PFSK-1 (cell line): ENCODE results near the gene NGB.

Experiments
- POLR2AphosphoS5 ChIP-seq: IDR thresholded peaks from 2 replicates; pipeline ENCODE4 v1.6.1; 2012; ENCODE audit warnings: low read depth, mild to moderate bottlenecking, control low read depth, low read length, moderate library complexity
- TAF1 ChIP-seq: IDR thresholded peaks from 2 replicates; pipeline ENCODE4 v1.6.1; 2012; ENCODE audit warnings: low read length, control low read depth, borderline replicate concordance; ENCODE audit not compliant: insufficient read depth
- TF ChIP-seq, protein P1 (sequence below), 2 experiments: IDR thresholded peaks; 2 replicates each; pipeline versions ENCODE4 v1.6.1 to v1.8.0; 2011 to 2012; ENCODE audit warnings: low read depth in 2 of 2, low read length in 2 of 2, control low read depth in 1 of 2, inconsistent platforms in 1 of 2, mild to moderate bottlenecking in 1 of 2, moderate library complexity in 1 of 2; ENCODE audit not compliant: insufficient read depth in 1 of 2

DNA sequence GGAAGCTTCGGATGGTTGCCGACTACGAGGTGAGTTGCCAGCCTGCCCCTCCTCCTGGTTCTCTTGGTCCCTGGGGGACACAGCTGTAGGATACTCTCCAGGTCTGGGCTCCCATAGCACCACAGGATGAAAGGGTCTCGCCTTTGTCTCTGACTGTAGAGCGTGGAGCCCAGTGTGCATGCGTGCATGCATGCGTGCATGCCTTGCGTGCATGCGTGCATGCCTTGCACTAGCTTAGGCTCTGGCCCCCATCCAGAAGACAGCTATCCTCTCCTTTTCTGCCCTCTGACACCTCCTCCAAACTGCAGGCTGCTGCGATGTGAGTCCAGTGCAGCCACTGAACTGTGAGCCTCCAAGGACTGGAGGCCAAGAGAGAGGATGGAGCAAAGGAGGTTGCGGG is 19.1 kb downstream of the NGB start:
- TF ChIP-seq TAF1 (no peak), POLR2AphosphoS5 (no peak)
- TF ChIP-seq, protein P1, sequence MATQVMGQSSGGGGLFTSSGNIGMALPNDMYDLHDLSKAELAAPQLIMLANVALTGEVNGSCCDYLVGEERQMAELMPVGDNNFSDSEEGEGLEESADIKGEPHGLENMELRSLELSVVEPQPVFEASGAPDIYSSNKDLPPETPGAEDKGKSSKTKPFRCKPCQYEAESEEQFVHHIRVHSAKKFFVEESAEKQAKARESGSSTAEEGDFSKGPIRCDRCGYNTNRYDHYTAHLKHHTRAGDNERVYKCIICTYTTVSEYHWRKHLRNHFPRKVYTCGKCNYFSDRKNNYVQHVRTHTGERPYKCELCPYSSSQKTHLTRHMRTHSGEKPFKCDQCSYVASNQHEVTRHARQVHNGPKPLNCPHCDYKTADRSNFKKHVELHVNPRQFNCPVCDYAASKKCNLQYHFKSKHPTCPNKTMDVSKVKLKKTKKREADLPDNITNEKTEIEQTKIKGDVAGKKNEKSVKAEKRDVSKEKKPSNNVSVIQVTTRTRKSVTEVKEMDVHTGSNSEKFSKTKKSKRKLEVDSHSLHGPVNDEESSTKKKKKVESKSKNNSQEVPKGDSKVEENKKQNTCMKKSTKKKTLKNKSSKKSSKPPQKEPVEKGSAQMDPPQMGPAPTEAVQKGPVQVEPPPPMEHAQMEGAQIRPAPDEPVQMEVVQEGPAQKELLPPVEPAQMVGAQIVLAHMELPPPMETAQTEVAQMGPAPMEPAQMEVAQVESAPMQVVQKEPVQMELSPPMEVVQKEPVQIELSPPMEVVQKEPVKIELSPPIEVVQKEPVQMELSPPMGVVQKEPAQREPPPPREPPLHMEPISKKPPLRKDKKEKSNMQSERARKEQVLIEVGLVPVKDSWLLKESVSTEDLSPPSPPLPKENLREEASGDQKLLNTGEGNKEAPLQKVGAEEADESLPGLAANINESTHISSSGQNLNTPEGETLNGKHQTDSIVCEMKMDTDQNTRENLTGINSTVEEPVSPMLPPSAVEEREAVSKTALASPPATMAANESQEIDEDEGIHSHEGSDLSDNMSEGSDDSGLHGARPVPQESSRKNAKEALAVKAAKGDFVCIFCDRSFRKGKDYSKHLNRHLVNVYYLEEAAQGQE (IDR thresholded peaks at IDR 0.05; ENCODE audit: insufficient read depth in 1 of 2, low read depth in 2 of 2, low read length in 2 of 2) = no peak
